H1 (cell line): ENCODE results near the gene HOXB8. TPM values are rescaled to one million over a fixed set of nuclear protein-coding genes. Genes with fewer than 3 reads are reported as not detected.

Experiments used
- CTCF ChIA-PET: fragments of 300-600 bp; sonication (Branson Sonifier 250); formaldehyde crosslinking; loops from one replicate; lab custom pipeline; 2021; ENCODE audit not compliant: partially characterized antibody; lab: Charles Lee
- POLR2A ChIA-PET: fragments of 300-600 bp; sonication (Branson Sonifier 250); formaldehyde crosslinking; loops from one replicate; lab custom pipeline; 2021; ENCODE audit warnings: inconsistent platforms; ENCODE audit not compliant: partially characterized antibody; lab: Charles Lee
- DNase-seq, 2 experiments: peaks; one replicate each; pipeline versions ENCODE4 v3.0.0 to v3.0.0-alpha.2; 2010 to 2022; ENCODE audit warnings: low spot score in 2 of 2, low read depth in 1 of 2, mixed read lengths in 1 of 2
- FAIRE-seq: peaks from 2 replicates; lab custom pipeline; 2011; peaks lifted over from hg19 to GRCh38; lab: Jason Lieb, UNC
- H2AFZ ChIP-seq: 2 replicates; pipeline ENCODE4 v1.8.1; 2012; ENCODE audit warnings: low read length, inconsistent platforms
- H2AK5ac ChIP-seq: 2 replicates; pipeline ENCODE4 v1.6.1; 2013; ENCODE audit warnings: low read depth, low read length
- H2BK120ac ChIP-seq: replicated peaks from 2 replicates; pipeline ENCODE3; 2013; ENCODE audit warnings: low read depth, low read length, inconsistent platforms
- H2BK12ac ChIP-seq: 2 replicates; pipeline ENCODE4 v1.6.1; 2013; ENCODE audit warnings: low read depth, low read length
- H2BK15ac ChIP-seq: 2 replicates; pipeline ENCODE4 v1.6.1; 2013; ENCODE audit warnings: low read length
- H2BK20ac ChIP-seq: 2 replicates; pipeline ENCODE4 v1.6.1; 2013; ENCODE audit warnings: low read length
- H2BK5ac ChIP-seq: 2 replicates; pipeline ENCODE4 v1.6.1; 2013; ENCODE audit warnings: low read depth, low read length
- H3K14ac ChIP-seq: 2 replicates; pipeline ENCODE4 v1.6.1; 2013; ENCODE audit warnings: inconsistent platforms; ENCODE audit not compliant: insufficient read length
- H3K18ac ChIP-seq: 2 replicates; pipeline ENCODE4 v1.6.1; 2013; ENCODE audit warnings: low read length; ENCODE audit errors: extremely low read depth
- H3K23ac ChIP-seq: 2 replicates; pipeline ENCODE4 v1.6.1; 2013; ENCODE audit warnings: inconsistent platforms; ENCODE audit not compliant: insufficient read length
- H3K23me2 ChIP-seq: 2 replicates; pipeline ENCODE4 v1.6.1; 2013; ENCODE audit warnings: low read depth, low read length
- H3K27ac ChIP-seq: 2 replicates; pipeline ENCODE4 v1.6.1; 2011; ENCODE audit warnings: low read depth, low read length, inconsistent platforms
- H3K27me3 ChIP-seq, 4 experiments: replicated peaks in 1 of 4; 1 replicate in 1 of 4; 2 replicates in 3 of 4; pipeline versions ENCODE4 v1.6.1 to v1.8.1; 2011 to 2013; ENCODE audit warnings: low read length in 3 of 4, mild to moderate bottlenecking in 3 of 4, inconsistent platforms in 2 of 4, mixed read lengths in 2 of 4, moderate library complexity in 1 of 4; ENCODE audit not compliant: control insufficient read depth in 3 of 4, insufficient read depth in 3 of 4; ENCODE audit errors: extremely low read depth in 1 of 4
- H3K36me3 ChIP-seq, 4 experiments: 2 replicates each; pipeline versions ENCODE4 v1.6.1 to v1.8.1; 2011 to 2013; ENCODE audit warnings: mild to moderate bottlenecking in 4 of 4, low read length in 3 of 4, moderate library complexity in 2 of 4, control low read depth in 1 of 4, inconsistent platforms in 1 of 4; ENCODE audit not compliant: insufficient read depth in 4 of 4, control insufficient read depth in 2 of 4
- H3K4ac ChIP-seq: replicated peaks from 2 replicates; pipeline ENCODE3; 2013; ENCODE audit warnings: low read length, low read depth, mixed read lengths, inconsistent platforms; ENCODE audit not compliant: insufficient read length
- H3K4me1 ChIP-seq, 4 experiments: replicated peaks in 1 of 4; 1 replicate in 1 of 4; 2 replicates in 3 of 4; pipeline versions ENCODE4 v1.6.1 to v1.8.1; 2011 to 2013; ENCODE audit warnings: low read length in 3 of 4, inconsistent platforms in 2 of 4, mixed read lengths in 1 of 4; ENCODE audit not compliant: insufficient read depth in 4 of 4, control insufficient read depth in 3 of 4
- H3K4me2 ChIP-seq, 2 experiments: 2 replicates each; pipeline versions ENCODE4 v1.6.1 to v1.8.1; 2011 to 2013; ENCODE audit warnings: low read depth in 2 of 2, low read length in 2 of 2, control low read depth in 1 of 2, inconsistent platforms in 1 of 2, mild to moderate bottlenecking in 1 of 2; ENCODE audit not compliant: insufficient read depth in 1 of 2
- H3K4me3 ChIP-seq, 4 experiments: fragments of 200-600, 300-600 bp in 1 of 4; sonication (generic), shearing (Covaris generic), sonication (Bioruptor Twin) in 1 of 4; 2 replicates each; pipeline versions ENCODE4 v1.5.1 to v1.8.1; 2011 to 2016; ENCODE audit warnings: low read length in 4 of 4, low read depth in 3 of 4, control low read depth in 2 of 4, inconsistent platforms in 2 of 4, mild to moderate bottlenecking in 2 of 4, mixed read lengths in 1 of 4, moderate library complexity in 1 of 4; ENCODE audit not compliant: insufficient read depth in 2 of 4; ENCODE audit errors: extremely low read depth in 1 of 4
- H3K56ac ChIP-seq: replicated peaks from 2 replicates; pipeline ENCODE3; 2013; ENCODE audit warnings: low read depth, mild to moderate bottlenecking, mixed read lengths, low read length, inconsistent platforms; ENCODE audit not compliant: insufficient read length
- H3K79me1 ChIP-seq: 2 replicates; pipeline ENCODE4 v1.6.1; 2013; ENCODE audit warnings: low read depth, low read length, control low read depth
- H3K79me2 ChIP-seq, 2 experiments: 2 replicates each; pipeline versions ENCODE4 v1.6.1 to v1.8.1; 2012 to 2013; ENCODE audit warnings: low read length in 2 of 2, mild to moderate bottlenecking in 2 of 2, inconsistent platforms in 1 of 2; ENCODE audit not compliant: insufficient read depth in 2 of 2, control insufficient read depth in 1 of 2
- H3K9ac ChIP-seq, 4 experiments: replicated peaks in 1 of 4; 1 replicate in 1 of 4; 2 replicates in 3 of 4; pipeline versions ENCODE4 v1.6.1 to v1.8.1; 2011 to 2013; ENCODE audit warnings: low read depth in 3 of 4, low read length in 3 of 4, control low read depth in 2 of 4, mild to moderate bottlenecking in 2 of 4, moderate library complexity in 2 of 4, inconsistent platforms in 1 of 4; ENCODE audit errors: extremely low read depth in 1 of 4
- H3K9me3 ChIP-seq, 2 experiments: 2 replicates each; pipeline versions ENCODE4 v1.6.1 to v1.8.1; 2012 to 2013; ENCODE audit warnings: mild to moderate bottlenecking in 2 of 2, moderate library complexity in 2 of 2, control low read depth in 1 of 2, inconsistent platforms in 1 of 2, low read depth in 1 of 2, low read length in 1 of 2, mixed read lengths in 1 of 2; ENCODE audit not compliant: insufficient read depth in 2 of 2
- H4K20me1 ChIP-seq, 2 experiments: replicated peaks in 1 of 2; 2 replicates each; pipeline versions ENCODE3 to v1.8.1; 2011 to 2013; ENCODE audit warnings: inconsistent platforms in 2 of 2, low read length in 2 of 2, mild to moderate bottlenecking in 1 of 2; ENCODE audit not compliant: insufficient read depth in 2 of 2, control insufficient read depth in 1 of 2
- H4K5ac ChIP-seq: 2 replicates; pipeline ENCODE4 v1.6.1; 2013; ENCODE audit warnings: low read length, low read depth, mixed read lengths, inconsistent platforms; ENCODE audit not compliant: insufficient read length
- H4K8ac ChIP-seq: 2 replicates; pipeline ENCODE4 v1.8.0; 2013; ENCODE audit warnings: mild to moderate bottlenecking, moderate library complexity, low read length, inconsistent platforms; ENCODE audit not compliant: insufficient read depth; ENCODE audit errors: extremely low read depth
- H4K91ac ChIP-seq: replicated peaks from 2 replicates; pipeline ENCODE3; 2013; ENCODE audit warnings: low read length, mixed read lengths, inconsistent platforms; ENCODE audit not compliant: insufficient read length
- BCL11A ChIP-seq, 2 experiments: IDR thresholded peaks; one replicate each; pipeline ENCODE4 v1.6.1; 2011; ENCODE audit warnings: low read depth in 2 of 2, low read length in 2 of 2, mild to moderate bottlenecking in 2 of 2
- EZH2 ChIP-seq: fragments of 200-600 bp; sonication (generic); IDR thresholded peaks from 2 replicates; pipeline ENCODE4 v1.7.1; 2012; ENCODE audit warnings: low read depth, mild to moderate bottlenecking, moderate library complexity, low read length, inconsistent platforms; ENCODE audit not compliant: severe bottlenecking
- KDM1A ChIP-seq: fragments of 200-600, 300-600 bp; sonication (generic); IDR thresholded peaks from 2 replicates; pipeline ENCODE4 v1.7.1; 2016; ENCODE audit warnings: mild to moderate bottlenecking, low read length, borderline replicate concordance
- NRF1 ChIP-seq: IDR thresholded peaks from 2 replicates; pipeline ENCODE4 v1.6.1; 2011; ENCODE audit warnings: mild to moderate bottlenecking, low read depth, low read length, improper control_type of control experiment
- RXRA ChIP-seq: IDR thresholded peaks from 2 replicates; pipeline ENCODE4 v1.6.1; 2011; ENCODE audit warnings: low read depth, mild to moderate bottlenecking, low read length, moderate library complexity; ENCODE audit not compliant: insufficient read depth
- SIRT6 ChIP-seq: IDR thresholded peaks from one replicate; pipeline ENCODE4 v1.7.1; 2012; ENCODE audit warnings: low read length, inconsistent platforms
- SP2 ChIP-seq: IDR thresholded peaks from 2 replicates; pipeline ENCODE4 v1.6.1; 2012; ENCODE audit warnings: mild to moderate bottlenecking, low read length, inconsistent platforms
- WGBS, 2 experiments: shearing (Covaris generic) in 1 of 2; methylation state at CpG; one replicate each; pipeline versions ENCODE4 v1.1.6 to v1.1.7; 2013 to 2015; ENCODE audit warnings: low lambda C conversion rate in 2 of 2, mixed read lengths in 2 of 2, inconsistent platforms in 1 of 2, low coverage in 1 of 2, missing lambda C conversion rate in 1 of 2; ENCODE audit not compliant: insufficient replicate concordance in 2 of 2, insufficient coverage in 1 of 2, insufficient read length in 1 of 2; ENCODE audit errors: extremely low coverage in 1 of 2, missing lambda C conversion rate in 1 of 2; 5-methylcytosine and 5-hydroxymethylcytosine counted together
- polyA plus RNA-seq, 7 experiments: library from polyadenylated mRNA; depleted of rRNA in 3 of 7; stranded (reverse) in 5 of 7; unstranded in 2 of 7; fragments of >200 nt in 5 of 7; fragments of 200-250 nt in 2 of 7; gene quantifications; 1 replicate in 5 of 7; 2 replicates in 1 of 7; 4 replicates in 1 of 7; pipeline versions ENCODE4 v1.2.1 to v1.2.3, GENCODE V29; 2011 to 2013; ENCODE audit warnings: missing spikeins in 2 of 7, mixed read lengths in 2 of 7
- total RNA-seq: library from RNA; stranded (reverse); fragmentation: NEBNext Ultra II Directional; extraction: Animal tissue kit (Norgen Biotek cat#: 25700); gene quantifications from 2 replicates; pipeline ENCODE4 v1.2.1, GENCODE V29; 2021
- TF ChIP-seq, protein P1 (sequence below), 3 experiments: IDR thresholded peaks; 1 replicate in 2 of 3; 2 replicates in 1 of 3; pipeline versions ENCODE4 v1.5.1 to v1.6.1; 2011; ENCODE audit warnings: low read length in 3 of 3, mild to moderate bottlenecking in 3 of 3, inconsistent platforms in 2 of 3, low read depth in 1 of 3, moderate library complexity in 1 of 3; ENCODE audit not compliant: insufficient read depth in 1 of 3; ENCODE audit errors: control extremely low read depth in 1 of 3

HOXB8 gene
- total and polyA plus RNA-seq, 2 of the 8 experiments (the other 6 are each of a cell fraction or from before 2014, with no cell fraction given), result not detected

DNA sequence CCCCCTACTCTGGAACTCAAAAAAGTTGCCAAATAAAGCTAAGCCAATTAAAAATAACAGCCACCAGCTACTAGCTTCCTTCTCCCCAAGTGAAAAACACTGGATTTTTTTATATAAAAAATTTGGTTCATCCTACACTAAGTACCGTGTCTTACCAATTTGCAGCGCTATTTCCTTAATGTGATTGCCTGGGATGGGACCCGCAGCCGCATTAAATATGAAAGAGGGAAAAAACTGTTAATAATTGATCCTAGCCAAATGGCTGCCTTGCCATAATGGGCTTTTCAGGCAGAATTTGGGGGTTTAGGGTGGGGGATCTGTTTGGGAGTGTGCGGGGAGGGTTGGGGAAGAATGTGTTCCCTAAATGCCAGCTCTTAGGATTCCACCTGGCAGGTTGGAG, 9.0 kb upstream of the HOXB8 start:
- H3K4me3 ChIP-seq, result no peak overlapping the region
- H2BK20ac ChIP-seq, result no peak overlapping the region
- no peak overlapping the region for H3K27ac ChIP-seq
- no peaks in the 10 kb centered on the region for H3K9me3 ChIP-seq
- no peak overlapping the region for H3K14ac ChIP-seq
- H2BK5ac ChIP-seq, result no peak overlapping the region
- no peak overlapping the region for H3K9ac ChIP-seq
- no peak overlapping the region for H3K4ac ChIP-seq
- H3K79me1 ChIP-seq, result no peaks in the 10 kb centered on the region
- H4K5ac ChIP-seq, result no peak overlapping the region
- no peak overlapping the region for H3K23ac ChIP-seq
- H3K36me3 ChIP-seq, result peaks cover 0 to 13% (median 0%) of the 10 kb centered on the region in 4 experiments; a peak in 1 of 8 replicates
- POLR2A ChIA-PET, result interaction anchor here (1.9 kb wide), 1 partner anchor 36 kb away, joined by 4 read pairs; no protein-coding TSS in a partner anchor
- WGBS, 2 experiments, result 26% methylated on average over 5 of the region's 5 CpGs; no CpG with 5 or more reads in 1 of the 2 experiments
- no peak overlapping the region for H3K56ac ChIP-seq
- no peaks in the 10 kb centered on the region; the same call in 1 of the 2 replicates for H3K23me2 ChIP-seq
- peaks cover 34 to 46% of the 10 kb centered on the region in 2 experiments for H4K20me1 ChIP-seq
- TF ChIP-seq, protein P1, sequence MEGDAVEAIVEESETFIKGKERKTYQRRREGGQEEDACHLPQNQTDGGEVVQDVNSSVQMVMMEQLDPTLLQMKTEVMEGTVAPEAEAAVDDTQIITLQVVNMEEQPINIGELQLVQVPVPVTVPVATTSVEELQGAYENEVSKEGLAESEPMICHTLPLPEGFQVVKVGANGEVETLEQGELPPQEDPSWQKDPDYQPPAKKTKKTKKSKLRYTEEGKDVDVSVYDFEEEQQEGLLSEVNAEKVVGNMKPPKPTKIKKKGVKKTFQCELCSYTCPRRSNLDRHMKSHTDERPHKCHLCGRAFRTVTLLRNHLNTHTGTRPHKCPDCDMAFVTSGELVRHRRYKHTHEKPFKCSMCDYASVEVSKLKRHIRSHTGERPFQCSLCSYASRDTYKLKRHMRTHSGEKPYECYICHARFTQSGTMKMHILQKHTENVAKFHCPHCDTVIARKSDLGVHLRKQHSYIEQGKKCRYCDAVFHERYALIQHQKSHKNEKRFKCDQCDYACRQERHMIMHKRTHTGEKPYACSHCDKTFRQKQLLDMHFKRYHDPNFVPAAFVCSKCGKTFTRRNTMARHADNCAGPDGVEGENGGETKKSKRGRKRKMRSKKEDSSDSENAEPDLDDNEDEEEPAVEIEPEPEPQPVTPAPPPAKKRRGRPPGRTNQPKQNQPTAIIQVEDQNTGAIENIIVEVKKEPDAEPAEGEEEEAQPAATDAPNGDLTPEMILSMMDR (IDR thresholded peaks at IDR 0.05; ENCODE audit: control extremely low read depth in 1 of 3, insufficient read depth in 1 of 3, low read depth in 1 of 3, low read length in 3 of 3), result no peak
- no peak for TF ChIP-seq SP2
- TF ChIP-seq BCL11A (IDR thresholded peaks at IDR 0.05; ENCODE audit: low read depth in 2 of 2, low read length in 2 of 2), result no peak
- no peak for TF ChIP-seq NRF1
- no peak for TF ChIP-seq SIRT6
- TF ChIP-seq EZH2, result no peak
- TF ChIP-seq KDM1A, result no peak
- no peak for TF ChIP-seq RXRA
- CTCF ChIA-PET, result interaction anchor here (0.6 to 4.4 kb wide), 9 partner anchors 9 to 1597 kb away, joined by 3 to 21 read pairs (median 3); partner anchors contain the start of genes HOXB5 and HOXB8
- H3K27me3 ChIP-seq, result peaks cover 99 to 100% (median 100%) of the 10 kb centered on the region in 4 experiments
- no peak overlapping the region for H2BK120ac ChIP-seq
- H3K4me1 ChIP-seq, result peaks cover 0 to 12% (median 7%) of the 10 kb centered on the region in 4 experiments; a peak in 6 of 7 replicates
- no peak overlapping the region for H2AFZ ChIP-seq
- H3K18ac ChIP-seq, result no peak overlapping the region
- no peaks in the 10 kb centered on the region for H3K79me2 ChIP-seq
- FAIRE-seq, result no peak
- H4K91ac ChIP-seq, result no peak overlapping the region
- no peak overlapping the region for H2BK15ac ChIP-seq
- DNase-seq, result no peak
- no peak overlapping the region for H2BK12ac ChIP-seq
- H4K8ac ChIP-seq, result no peak overlapping the region
- no peak overlapping the region for H2AK5ac ChIP-seq
- H3K4me2 ChIP-seq, result no peak overlapping the region; a peak in 1 of 4 replicates
